Heart left ventricle (tissue), 16 donors: ENCODE data around the gene ZSCAN16. TPM values are rescaled to one million over a fixed set of nuclear protein-coding genes. Genes with fewer than 3 reads are reported as not detected.

ENCODE experiments used
- ATAC-seq, 4 donors: fragments of 200-7000 bp; cut with Tn5 transposase; one replicate each; pipeline ENCODE4 v1.9.1; 2020 to 2022; ENCODE audit warnings: moderate library complexity in 4 of 4, mild to moderate bottlenecking in 3 of 4, moderate number of reproducible peaks in 1 of 4
- DNase-seq, 5 donors: peaks; one replicate each; pipeline ENCODE4 v3.0.0-alpha.2; 2020
- H3K27ac ChIP-seq, 12 donors: fragments of 200-600 bp; sonication (generic) in 4 of 12; one replicate each; pipeline versions ENCODE4 v1.5.0 to v1.8.0; 2016 to 2022; ENCODE audit warnings: mild to moderate bottlenecking in 2 of 12
- H3K27me3 ChIP-seq, 9 donors: fragments of 200-600 bp; sonication (generic) in 2 of 9; one replicate each; pipeline versions ENCODE4 v1.5.1 to v1.8.0; 2016 to 2022; ENCODE audit warnings: mild to moderate bottlenecking in 3 of 9
- H3K36me3 ChIP-seq, 9 donors: fragments of 200-600 bp; sonication (generic) in 2 of 9; one replicate each; pipeline versions ENCODE4 v1.5.0 to v1.8.0; 2018 to 2022; ENCODE audit warnings: mild to moderate bottlenecking in 2 of 9
- H3K4me1 ChIP-seq, 12 donors: fragments of 200-600 bp; sonication (generic) in 4 of 12; one replicate each; pipeline versions ENCODE4 v1.5.0 to v1.8.0; 2016 to 2022; ENCODE audit warnings: mild to moderate bottlenecking in 3 of 12
- H3K4me3 ChIP-seq, 12 donors: fragments of 200-600 bp; sonication (generic) in 4 of 12; one replicate each; pipeline versions ENCODE4 v1.5.0 to v1.8.0; 2017 to 2022; ENCODE audit warnings: mild to moderate bottlenecking in 9 of 12, moderate library complexity in 4 of 12
- H3K9me3 ChIP-seq, 12 donors: fragments of 200-600 bp; sonication (generic) in 4 of 12; one replicate each; pipeline versions ENCODE4 v1.5.0 to v1.8.0; 2016 to 2022; ENCODE audit warnings: mild to moderate bottlenecking in 1 of 12
- POLR2A ChIP-seq, 2 donors: fragments of 450-650 bp; IDR thresholded peaks; one replicate each; pipeline ENCODE4 v1.6.1; 2017; ENCODE audit warnings: antibody characterized with exemption in 2 of 2, mild to moderate bottlenecking in 2 of 2, moderate library complexity in 2 of 2
- WGBS, 4 donors: extraction: QIAGEN DNeasy Blood & Tissue Kit in 2 of 4; methylation state at CpG; one replicate each; pipeline versions ENCODE4 v1.1.5 to v1.1.7; 2013 to 2018; 5-methylcytosine and 5-hydroxymethylcytosine counted together
- intact Hi-C, 10 donors: fragments of 100-400 bp; cut with DNase I; formaldehyde crosslinking; loops; one replicate each; pipeline versions ENCODE4 v1.11.1 to v1.14.2; 2022
- polyA plus RNA-seq, 2 donors: library from polyadenylated mRNA; stranded (reverse); fragments of 200-250 nt; gene quantifications; one replicate each; pipeline ENCODE4 v1.2.3, GENCODE V29; 2013
- total RNA-seq, 9 donors: library from RNA; depleted of rRNA in 2 of 9; stranded (reverse); fragments of >200 nt in 2 of 9; fragmentation: NEBNext Ultra II Directional in 3 of 9; extraction: Animal tissue kit (Norgen Biotek cat#: 25700) in 3 of 9; gene quantifications; one replicate each; pipeline versions ENCODE4 v1.1.0 to v1.2.4, GENCODE V29; 2016 to 2023
- TF ChIP-seq, protein P1 (sequence below), 12 donors: fragments of 200-600 bp; sonication (generic) in 4 of 12; IDR thresholded peaks; one replicate each; pipeline versions ENCODE4 v1.5.0 to v1.8.0; 2018 to 2022; ENCODE audit warnings: antibody characterized with exemption in 12 of 12, mild to moderate bottlenecking in 5 of 12
- donor health status: ischemic (EF 13 %, LVEDD 7.1; RV severe dilation, severe dysfunction).
- donor health status: healthy with polysubstance abuse.
- donor health status: DM: no; HTN: yes; CAD: no.
- donor health status: DM: no; HTN: no; CAD: no.
- donor health status: ischemic (EF 25% LVEDD 6.9; RV normal size, moderate dysfunction).
- donor health status: ischemic (EF 25% LVEDD 5.7; RV mildly dilated, moderate dysfunction).
- donor health status: healthy.
- donor health status: DM: yes; HTN: yes; CAD: no.
- donor health status: ischemic (EF 35%, LVEDD 5.7; RV mildly dilated, moderate dysfunction).
- donor health status: nonischemic (EF 11% LVEDD 7.7; RV severe dilation, severe dysfunction).
- donor health status: DM: yes; HTN: yes; CAD: no.
- donor health status: PGD.
- donor health status: ischemic (EF 29% LVEDD 5.4; RV normal size, mild dysfunction).
- donor health status: nonischemic (EF 23%, LVEDD 6.1; RV moderate dilation, normal function).

The ZSCAN16 gene
- total and polyA plus RNA-seq, 11 donors = 0.48 to 4.9 (median 2.2) TPM

DNA sequence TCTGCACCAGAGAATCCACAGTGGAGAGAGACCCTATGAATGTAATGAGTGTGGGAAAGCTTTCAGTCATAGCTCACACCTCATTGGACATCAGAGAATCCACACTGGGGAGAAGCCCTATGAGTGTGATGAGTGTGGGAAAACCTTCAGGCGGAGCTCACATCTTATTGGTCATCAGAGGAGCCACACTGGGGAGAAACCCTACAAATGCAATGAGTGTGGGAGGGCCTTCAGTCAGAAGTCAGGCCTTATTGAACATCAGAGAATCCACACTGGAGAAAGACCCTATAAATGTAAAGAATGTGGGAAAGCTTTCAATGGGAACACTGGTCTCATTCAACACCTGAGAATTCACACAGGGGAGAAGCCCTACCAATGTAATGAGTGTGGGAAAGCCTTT lies 29.1 kb downstream of the ZSCAN16 start:
- no peaks in the 10 kb centered on the region for H3K4me1 ChIP-seq
- intact Hi-C loops = loop anchor here in 1 of 10 donors (10.0 kb wide), 1 partner anchor 61 kb away; no protein-coding TSS in a partner anchor
- WGBS, 4 donors = 98 to 100% (median 99%) methylated on average over 1 of the region's 1 CpG
- TF ChIP-seq POLR2A (IDR thresholded peaks at IDR 0.05) = no peak
- TF ChIP-seq, protein P1, sequence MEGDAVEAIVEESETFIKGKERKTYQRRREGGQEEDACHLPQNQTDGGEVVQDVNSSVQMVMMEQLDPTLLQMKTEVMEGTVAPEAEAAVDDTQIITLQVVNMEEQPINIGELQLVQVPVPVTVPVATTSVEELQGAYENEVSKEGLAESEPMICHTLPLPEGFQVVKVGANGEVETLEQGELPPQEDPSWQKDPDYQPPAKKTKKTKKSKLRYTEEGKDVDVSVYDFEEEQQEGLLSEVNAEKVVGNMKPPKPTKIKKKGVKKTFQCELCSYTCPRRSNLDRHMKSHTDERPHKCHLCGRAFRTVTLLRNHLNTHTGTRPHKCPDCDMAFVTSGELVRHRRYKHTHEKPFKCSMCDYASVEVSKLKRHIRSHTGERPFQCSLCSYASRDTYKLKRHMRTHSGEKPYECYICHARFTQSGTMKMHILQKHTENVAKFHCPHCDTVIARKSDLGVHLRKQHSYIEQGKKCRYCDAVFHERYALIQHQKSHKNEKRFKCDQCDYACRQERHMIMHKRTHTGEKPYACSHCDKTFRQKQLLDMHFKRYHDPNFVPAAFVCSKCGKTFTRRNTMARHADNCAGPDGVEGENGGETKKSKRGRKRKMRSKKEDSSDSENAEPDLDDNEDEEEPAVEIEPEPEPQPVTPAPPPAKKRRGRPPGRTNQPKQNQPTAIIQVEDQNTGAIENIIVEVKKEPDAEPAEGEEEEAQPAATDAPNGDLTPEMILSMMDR (IDR thresholded peaks at IDR 0.05) = no peak
- no peak overlapping the region for H3K27ac ChIP-seq
- no peak overlapping the region for H3K4me3 ChIP-seq
- no peaks in the 10 kb centered on the region for H3K9me3 ChIP-seq
- peaks cover 0 to 100% (median 89%) of the 10 kb centered on the region in 9 donors for H3K36me3 ChIP-seq
- ATAC-seq (no peak), DNase-seq (no peak)
- no peaks in the 10 kb centered on the region for H3K27me3 ChIP-seq

DNA sequence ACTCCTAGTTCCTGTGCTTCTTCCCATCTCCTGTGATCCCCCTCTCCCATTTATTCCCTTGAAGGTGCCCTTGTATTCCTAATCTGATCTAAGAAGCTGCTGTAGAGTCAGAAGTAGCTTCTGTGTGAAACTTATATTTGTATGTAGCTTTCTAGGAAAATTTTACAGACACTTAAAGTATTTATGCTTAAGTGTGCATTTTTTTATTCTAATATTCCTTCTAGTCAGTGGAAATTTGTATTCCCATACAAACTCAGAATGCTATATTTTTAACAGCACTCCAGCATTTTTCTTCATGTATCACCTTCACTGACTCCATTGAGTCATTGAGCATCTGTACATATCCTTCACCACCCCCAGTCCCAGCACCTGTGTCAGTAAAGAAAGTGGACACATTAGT lies 29.9 kb downstream of the ZSCAN16 start:
- ATAC-seq (no peak), DNase-seq (no peak)
- Histone ChIP-seq H3K27me3 (no peaks in the 10 kb centered on the region), H3K9me3 (no peaks in the 10 kb centered on the region), H3K27ac (no peak overlapping the region), H3K4me3 (no peak overlapping the region), H3K36me3 (peaks cover 0 to 99% (median 81%) of the 10 kb centered on the region in 9 donors), H3K4me1 (no peaks in the 10 kb centered on the region)
- no peak for TF ChIP-seq POLR2A (IDR thresholded peaks at IDR 0.05)
- TF ChIP-seq, protein P1 (IDR thresholded peaks at IDR 0.05) = no peak
- intact Hi-C loops = loop anchor here in 1 of 10 donors (10.0 kb wide), 1 partner anchor 60 kb away; no protein-coding TSS in a partner anchor

DNA sequence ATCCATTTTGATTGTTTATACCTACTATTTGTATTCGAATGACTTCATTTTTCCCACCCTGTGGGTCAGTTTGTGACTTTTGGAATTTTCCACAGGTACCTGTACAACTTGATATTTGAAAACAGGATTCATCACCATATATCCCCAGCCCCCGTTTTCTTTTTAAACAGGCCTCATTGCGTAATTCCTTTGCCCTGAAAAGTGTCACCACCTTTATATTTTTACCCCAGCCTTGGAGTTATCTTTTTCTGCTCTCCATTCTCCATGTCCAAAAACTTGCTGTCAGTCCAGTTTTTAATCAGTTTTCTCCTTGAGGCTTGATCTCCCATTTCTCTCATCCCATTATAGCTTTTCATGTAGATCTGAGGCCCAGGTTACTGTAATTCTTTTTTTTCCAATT lies 33.9 kb downstream of the ZSCAN16 start:
- H3K9me3 ChIP-seq = no peaks in the 10 kb centered on the region
- DNase-seq (no peak), ATAC-seq (no peak)
- intact Hi-C loops = loop anchor here in 1 of 10 donors (10.0 kb wide), 1 partner anchor 56 kb away; no protein-coding TSS in a partner anchor
- H3K36me3 ChIP-seq = peaks cover 0 to 60% (median 42%) of the 10 kb centered on the region in 9 donors
- no peak overlapping the region for H3K27ac ChIP-seq
- TF ChIP-seq POLR2A (IDR thresholded peaks at IDR 0.05) = no peak
- WGBS, 4 donors = 94 to 98% (median 96%) methylated on average over 3 of the region's 3 CpGs
- peaks cover 0 to 9% (median 5%) of the 10 kb centered on the region in 12 donors for H3K4me1 ChIP-seq
- H3K4me3 ChIP-seq = no peak overlapping the region
- no peaks in the 10 kb centered on the region for H3K27me3 ChIP-seq

DNA sequence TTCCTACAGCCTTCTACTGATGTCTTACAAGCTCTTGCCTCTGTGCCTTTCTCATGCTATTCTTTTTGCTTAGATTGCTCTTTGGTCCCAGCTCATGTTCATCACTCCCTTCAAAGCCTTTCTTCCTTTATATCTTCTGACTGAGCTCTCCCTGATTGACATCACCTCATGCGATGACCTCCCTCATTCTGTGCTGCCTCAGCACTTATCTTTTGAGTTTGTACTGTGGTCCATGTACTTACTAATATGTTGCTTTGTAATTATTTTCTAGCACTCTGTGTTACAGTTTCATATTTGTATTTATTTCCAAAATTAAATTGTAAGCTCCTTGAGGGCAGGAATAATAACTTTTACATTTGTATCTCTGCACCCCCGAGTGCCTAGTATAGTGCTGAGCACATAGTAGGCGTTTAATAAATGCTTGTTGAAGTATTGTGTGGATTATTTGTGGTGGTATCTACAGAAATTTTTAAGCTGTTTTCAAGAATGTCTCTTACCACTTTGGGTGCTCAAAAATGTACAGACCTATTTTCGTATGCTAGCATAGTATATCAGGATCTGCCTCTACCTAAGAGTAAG lies 34.7 kb downstream of the ZSCAN16 start:
- ATAC-seq = no peak
- peaks cover 0 to 9% (median 5%) of the 10 kb centered on the region in 12 donors for H3K4me1 ChIP-seq
- TF ChIP-seq POLR2A (IDR thresholded peaks at IDR 0.05) = no peak
- TF ChIP-seq, protein P1 (IDR thresholded peaks at IDR 0.05) = no peak
- 95 to 98% (median 97%) methylated on average over 4 of the region's 4 CpGs for WGBS, 4 donors
- peaks cover 0 to 52% (median 34%) of the 10 kb centered on the region in 9 donors for H3K36me3 ChIP-seq
- H3K4me3 ChIP-seq = no peak overlapping the region
- DNase-seq = no peak
- no peaks in the 10 kb centered on the region for H3K27me3 ChIP-seq
- no peaks in the 10 kb centered on the region for H3K9me3 ChIP-seq
- intact Hi-C loops = loop anchor here in 1 of 10 donors (10.0 kb wide), 1 partner anchor 56 kb away; no protein-coding TSS in a partner anchor
- no peak overlapping the region for H3K27ac ChIP-seq
